IPS DF 19.7 (cell line): ENCODE measurements around the gene CAB39.

Source experiments
- DNase-seq: peaks from one replicate; pipeline ENCODE4 v3.0.0-alpha.2; 2013; ENCODE audit warnings: low read depth, low spot score

The CAB39 gene

DNA sequence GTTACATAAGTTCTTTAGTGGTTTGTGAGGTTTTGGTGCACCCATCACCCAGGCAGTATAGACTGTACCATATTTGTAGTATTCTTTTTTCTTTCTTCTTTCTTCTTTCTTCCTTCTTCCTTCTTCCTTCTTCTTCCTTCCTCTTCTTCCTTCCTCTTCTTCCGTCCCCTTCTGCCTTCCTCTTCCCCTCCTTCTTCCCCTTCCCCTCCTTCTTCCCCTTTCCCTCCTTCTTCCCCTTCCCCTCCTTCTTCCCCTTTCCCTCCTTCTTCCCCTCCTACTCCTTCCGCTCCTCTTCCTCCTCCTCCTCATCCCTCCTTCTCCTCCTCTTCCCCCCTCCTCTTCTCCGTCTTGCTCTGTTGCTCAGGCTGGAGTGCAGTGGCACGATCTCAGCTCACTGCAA lies 41.6 kb downstream of the CAB39 start:
- no peak for DNase-seq

DNA sequence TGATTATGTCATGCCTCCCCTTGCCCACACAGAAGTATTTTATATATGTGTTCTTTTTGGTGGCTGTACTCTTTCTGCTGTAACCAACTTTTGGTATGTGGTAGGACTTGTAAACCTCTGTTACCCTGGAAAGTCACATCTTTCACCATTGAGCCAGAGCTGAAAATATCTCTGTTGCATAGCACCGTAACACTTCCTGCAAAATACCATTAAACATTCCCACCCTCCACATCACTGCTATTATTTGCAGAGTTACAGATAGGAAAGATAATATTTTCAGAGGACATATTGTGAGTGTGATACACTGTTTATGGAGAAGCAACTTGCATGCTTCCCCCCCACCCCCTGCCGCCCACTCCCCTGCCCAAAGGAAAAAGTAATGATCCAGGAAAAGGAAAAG lies 44.8 kb downstream of the CAB39 start:
- no peak for DNase-seq

DNA sequence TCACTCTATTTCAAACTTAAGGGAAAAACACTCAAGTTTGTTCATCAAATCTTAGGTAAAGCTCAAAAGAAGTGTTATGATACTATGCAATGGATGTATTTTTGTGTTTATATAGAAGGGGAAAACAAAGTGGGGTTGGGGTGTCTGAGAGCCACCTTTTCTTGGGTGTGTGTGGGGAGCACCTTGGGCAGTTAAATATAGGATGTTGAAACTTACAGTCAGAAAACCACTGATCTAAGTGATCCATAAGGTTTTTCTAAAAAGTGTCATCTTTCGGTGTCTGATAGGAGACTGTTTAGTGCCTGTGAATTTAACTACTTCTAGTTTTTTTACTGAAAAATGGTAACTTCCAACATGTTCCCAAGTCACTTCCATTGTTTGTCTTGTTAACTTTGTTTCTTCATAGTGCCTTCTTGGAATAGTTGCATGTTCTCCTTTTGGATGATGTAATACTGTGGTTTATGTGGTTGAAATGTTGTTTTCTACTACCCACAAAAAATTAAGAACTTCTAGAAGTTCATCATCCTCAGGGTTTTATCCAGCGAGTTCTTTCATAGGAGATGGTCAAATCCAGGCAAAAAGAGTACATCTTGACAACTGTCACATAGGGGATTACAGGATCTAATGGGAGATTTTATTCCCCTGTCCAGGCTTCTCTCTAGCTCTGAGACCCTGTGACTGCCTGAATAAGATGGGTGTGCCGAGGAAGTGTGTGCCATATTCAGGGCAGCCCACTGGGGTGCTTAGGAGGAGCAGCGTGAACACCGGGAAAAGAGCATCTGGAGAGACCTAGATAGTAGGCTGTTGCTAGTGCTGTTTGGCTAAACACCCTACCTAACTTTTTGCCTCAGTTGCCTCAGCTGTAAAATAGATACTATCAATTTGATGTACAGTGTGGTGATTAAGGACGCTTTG lies 46.2 kb downstream of the CAB39 start:
- DNase-seq: no peak

DNA sequence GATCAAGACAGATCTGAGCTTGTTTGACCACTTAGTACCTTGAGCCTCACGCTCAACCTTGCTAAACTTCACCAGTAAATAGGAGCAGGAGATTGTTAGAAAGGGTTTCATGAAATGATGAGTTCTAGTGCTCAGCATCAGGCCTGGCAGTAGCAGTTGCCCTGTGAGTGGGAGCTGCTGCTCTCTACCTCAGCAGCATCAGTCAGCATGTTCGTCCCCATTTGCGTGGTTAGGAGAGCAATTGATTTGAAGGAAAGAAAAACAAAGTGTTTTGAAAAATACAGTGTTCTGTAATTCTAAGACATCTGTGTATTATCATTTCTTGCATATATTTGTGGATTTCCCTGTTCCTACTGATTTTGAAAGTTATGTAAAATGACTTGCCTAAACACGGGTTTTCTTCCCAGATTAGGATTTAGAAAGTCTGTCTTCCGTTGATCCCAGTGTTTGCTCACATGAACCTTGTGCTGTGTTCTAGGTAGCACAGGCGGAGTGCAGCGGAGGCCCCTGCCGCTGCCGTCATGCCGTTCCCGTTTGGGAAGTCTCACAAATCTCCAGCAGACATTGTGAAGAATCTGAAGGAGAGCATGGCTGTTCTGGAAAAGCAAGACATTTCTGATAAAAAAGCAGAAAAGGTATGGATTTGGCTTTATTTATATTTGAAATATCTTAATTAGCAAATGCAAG lies 47.0 kb downstream of the CAB39 start:
- no peak for DNase-seq

DNA sequence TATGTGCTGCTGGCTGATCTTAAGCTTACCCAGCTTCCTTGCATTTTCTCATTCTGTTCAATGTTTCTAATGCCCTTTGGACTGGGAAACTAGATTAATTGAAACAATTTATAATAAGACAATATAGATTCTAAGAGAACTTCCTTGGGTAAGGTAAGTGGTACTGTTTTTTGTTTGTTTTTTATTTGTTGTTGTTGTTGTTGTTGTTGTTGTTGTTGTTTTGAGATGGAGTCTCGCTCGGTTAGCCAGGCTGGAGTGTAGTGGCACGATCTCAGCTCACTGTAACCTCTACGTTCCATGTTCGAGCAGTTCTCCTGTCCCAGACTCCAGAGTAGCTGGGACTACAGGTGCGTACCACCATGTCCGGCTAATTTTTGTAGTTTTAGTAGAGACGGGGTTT lies 49.1 kb downstream of the CAB39 start:
- no peak for DNase-seq

DNA sequence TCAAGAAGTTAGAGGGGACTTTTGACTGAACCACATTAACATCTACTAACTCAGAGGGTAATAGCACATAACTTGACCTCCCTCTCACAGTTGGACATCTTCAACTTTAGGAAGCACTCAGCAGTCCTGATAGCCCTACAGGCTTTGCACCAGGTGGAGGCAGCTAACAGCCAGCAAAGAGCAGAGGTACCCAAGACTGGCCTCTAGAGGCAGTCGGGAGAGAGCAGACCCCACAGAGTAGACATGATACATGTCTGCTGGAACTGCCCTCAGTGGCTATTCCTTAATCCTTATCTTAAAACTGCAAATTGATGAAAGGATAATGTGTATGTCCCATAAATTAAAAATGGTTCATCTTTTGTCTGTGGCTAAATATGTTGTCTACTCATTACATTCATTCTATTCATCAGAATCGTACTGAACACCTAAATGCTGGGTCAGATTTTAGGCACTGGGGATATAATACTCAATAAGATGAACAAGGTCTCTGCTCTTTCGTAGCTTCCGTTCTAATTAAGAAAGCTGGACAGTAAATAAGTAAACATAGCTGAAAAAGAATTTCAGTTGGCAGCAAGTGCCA lies 49.8 kb downstream of the CAB39 start:
- peak; percentile 38 for DNase-seq

DNA sequence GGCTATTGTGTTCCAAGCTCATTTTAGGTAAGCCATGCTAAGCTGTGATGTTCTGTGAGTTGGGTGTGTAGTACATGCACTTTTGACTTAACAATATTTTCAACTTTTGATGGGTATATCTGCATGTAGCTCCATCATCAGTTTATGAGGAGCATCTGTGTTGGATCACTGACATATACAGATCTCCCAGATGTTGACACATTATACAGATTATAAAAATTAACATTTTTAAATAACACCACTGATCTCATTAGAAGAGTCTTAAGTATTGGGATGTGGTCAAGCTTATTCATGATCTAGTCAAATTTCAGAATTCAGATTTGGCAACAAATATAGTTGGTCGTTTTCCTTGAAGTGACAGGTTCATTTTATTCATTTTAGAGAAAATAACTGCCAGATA lies 51.7 kb downstream of the CAB39 start:
- DNase-seq: no peak

DNA sequence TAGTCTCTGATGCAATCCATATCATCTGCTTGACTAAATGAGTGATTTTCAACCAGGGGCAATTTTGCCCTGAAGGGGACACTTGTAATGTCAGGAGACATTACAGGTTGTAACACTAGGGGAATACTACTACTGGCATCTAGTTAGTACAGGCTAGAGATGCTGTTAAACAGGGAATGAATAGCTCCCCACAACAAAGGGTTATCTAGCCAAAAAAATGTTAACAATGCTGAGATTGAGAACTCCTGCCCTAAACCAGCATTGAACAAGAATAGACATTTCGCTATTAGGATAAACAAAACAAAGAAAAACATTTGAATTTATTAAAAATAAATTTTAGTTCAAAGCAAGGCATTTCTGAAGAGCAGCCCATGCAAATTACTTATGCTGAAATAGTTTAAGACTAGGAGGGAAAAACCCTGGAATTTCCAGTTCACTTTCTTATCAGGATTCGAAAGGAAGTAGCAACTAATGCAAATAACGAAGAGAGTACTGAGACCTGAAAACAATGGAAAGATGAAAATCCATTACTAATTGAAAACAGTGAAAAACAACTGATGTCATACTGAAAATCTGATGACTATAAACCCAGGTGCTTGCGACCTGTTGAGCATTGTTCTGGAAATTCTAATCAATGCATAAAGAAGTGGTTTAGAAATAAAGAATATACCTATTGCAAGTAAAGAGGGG lies 53.1 kb downstream of the CAB39 start:
- DNase-seq: no peak

DNA sequence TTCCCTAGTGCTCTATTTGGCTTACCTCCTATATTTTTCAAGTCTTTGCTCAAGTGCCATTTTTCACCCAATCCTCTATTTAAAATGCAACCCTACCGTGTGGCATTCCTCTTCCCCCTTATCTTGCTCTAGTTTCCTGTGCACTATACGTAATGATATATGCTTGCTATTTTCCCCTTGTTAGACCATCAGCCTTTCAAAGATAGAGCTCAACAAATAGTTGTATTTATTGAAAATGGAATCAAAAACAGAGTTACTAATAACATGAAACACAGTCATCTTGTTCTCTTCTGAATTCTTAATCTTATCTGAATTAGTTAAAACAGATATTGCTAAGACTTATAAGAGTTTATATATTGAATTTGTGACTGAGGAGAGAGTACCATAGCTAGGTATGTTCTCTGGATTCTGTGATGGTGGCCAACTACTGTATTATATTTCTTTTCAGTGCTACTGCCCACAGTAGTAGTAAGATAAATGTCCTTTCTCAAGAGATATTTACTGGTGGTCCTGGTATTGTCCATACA lies 55.3 kb downstream of the CAB39 start:
- no peak for DNase-seq

DNA sequence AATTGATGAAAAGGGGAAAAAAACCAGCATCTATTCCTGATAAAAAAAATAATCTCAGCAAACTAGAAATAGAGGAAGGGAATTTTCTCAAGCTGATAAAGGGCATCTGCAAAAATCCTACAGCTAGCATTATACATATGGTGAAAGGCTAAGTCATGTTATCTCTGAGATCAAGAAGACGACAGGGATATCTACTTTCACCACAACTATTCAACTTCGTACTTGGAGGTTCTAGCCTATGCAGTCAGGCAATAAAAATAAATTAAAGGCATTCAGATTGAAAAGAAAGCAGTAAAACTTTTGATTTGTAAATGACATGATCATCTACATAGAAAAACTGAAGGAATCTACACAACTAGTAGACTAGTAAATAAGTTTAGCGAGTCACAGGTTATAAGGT lies 58.2 kb downstream of the CAB39 start:
- DNase-seq: no peak

DNA sequence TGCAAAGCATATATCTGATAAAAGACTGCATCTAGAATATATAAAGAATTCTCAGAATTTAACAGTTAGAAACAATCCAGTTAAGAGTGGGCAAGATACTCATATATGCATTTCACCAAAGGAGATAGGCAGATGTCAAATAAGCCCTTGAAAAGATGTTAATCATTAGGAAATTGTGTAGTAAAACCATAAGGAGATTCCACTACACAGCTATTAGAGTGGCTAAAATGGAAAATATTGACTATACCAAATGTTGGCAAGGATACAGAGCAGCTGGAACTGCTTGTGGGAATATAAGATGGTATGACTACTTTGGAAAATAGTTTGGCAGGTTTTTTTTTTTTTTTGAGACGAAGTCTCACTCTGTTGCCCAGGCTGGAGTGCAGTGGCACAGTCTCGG lies 59.5 kb downstream of the CAB39 start:
- DNase-seq: no peak

DNA sequence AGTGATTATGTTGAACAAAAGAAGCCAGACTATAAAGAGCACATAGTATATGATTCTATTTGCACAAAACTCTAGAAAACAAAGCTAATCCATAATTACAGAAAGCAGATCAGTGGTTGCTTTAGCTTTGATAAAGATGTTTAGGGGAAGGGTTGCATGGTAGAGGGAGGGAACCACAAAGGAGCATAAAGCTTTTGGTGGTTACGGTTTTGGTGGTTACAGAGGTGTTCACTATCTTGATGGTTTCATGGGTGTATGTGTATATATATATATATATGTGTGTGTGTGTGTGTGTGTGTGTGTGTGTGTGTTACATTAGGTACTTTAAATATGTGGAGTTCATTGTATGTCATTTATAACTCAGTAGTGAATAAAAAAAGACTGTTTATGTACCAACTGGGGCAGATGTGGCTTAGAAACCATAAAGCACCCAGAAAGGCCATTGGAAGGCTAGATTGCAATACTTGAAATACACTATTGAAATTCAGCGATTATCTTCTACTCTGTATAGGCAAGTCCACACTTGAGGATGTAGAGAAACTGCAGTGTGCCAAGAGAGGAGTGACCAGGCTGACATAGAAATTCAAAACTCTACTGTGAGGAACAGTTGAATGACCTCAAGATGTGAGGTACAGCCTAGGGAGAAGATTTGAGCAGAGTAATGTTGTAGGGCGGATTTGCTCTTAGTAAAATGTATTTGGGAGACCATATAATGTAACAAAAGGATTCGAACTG lies 60.6 kb downstream of the CAB39 start:
- no peak for DNase-seq

DNA sequence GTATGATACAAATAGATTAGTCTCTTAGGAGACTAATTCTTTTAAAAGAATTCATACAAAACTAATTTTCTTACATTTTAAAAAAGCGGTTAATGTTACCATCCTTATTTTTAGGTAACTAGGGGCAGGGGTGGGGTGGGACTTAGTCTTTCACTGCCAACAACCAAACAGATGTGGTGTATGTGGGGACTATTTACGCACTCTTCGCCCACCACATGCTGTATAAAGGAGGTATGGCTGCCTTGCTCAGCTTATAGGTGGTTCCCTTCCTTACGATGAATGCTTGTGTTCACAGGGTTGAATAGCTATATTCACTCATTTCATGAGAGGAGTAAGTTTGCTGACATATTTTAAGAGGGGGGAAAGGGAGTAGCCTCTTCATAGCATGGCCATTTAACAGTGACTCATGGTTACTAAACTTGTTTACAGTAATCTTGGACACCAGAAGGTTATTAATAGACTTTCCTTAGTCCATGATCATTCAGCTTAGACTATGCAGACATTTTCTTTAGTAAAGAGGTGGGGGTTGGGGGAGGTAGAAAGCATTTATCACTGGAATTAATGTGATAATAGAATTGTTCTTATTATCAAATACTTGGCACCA lies 61.8 kb downstream of the CAB39 start:
- no peak for DNase-seq

DNA sequence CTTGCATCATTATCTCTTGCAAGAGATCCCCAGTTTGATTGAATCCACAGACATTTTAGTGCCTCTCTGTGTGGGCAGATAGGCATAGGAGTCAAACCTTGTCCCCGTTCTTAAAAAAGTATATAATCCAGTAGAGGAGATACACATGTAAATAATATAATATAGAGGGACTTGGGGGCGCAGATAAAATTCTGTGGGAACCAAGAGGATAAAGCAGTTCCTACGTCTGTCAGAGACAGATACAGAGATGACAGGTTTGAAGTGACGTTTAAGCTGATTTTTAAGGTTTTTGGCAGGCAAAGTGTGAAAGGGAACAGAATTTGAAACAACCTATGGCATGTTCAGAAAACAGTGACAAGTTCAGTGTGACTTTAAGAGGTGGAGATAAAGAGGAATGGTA lies 63.1 kb downstream of the CAB39 start:
- DNase-seq: no peak

DNA sequence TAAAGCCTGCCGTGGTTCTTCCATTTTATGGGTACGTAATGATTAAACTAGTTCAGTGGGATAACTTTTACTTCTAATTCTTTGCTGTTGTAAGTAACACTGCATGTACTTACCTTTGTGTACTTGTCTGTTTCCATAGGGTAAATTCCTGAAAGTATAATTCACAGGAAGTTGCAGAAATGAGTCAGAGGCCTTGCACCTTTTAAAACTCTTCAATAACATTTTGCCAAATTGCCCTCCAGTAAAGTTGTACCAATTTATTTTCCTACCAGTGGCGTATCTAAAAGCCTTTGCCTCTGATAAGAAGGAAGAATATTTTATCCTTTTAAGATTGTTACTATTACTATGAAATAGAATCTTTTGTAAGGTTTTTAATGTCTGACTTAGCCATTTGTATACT lies 65.1 kb downstream of the CAB39 start:
- no peak for DNase-seq

DNA sequence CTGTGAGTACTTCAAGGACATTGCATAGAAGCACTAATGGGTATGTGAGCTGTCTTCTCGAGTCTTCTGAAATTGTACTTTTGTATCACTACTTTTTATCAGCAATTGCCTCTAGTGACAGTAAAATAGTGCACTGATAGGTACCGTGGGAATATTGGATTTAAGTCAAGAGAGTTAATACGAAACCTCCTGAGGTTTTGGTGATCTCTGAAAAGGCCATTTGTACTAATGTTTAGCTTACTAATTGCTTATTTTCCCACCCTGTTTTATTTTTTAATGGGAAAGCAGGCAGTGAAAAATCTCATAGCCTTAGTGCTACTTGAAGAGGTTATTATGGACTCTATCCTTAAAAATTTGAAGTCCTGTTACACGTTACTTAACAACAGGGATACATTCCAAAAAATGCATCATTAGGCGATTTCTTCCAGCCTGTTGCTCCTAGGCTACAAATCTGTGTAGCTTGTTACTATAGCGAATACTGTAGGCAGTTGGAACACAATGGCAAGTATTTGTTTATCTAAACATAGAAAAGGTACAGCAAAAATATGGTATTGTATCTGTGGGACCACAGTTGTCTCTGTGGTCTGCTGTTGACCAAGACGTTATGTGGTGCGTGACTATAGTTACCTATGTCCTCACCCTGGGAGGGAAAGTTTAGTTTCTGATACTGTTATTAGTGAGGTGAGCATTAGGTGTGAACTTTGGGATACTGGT lies 65.9 kb downstream of the CAB39 start:
- DNase-seq: no peak

DNA sequence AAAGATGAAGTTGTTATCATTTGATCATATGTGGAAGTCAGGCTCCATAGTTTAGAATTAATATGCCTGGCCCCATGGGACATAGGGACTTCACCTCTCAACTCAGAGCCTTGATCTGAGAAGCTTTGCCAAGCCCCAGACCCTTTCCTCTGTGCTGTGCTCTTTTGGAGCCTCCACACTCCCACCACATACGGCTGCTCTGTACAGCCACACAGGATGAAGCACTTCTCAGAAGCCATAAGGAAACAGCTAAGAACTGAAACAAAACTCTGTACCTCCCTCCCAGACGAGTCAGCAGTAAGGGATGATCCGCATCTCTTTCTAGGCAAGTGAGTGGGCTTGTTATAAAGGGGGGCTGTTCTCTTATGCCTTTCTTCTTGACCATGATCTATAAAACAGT lies 66.5 kb downstream of the CAB39 start:
- no peak for DNase-seq

DNA sequence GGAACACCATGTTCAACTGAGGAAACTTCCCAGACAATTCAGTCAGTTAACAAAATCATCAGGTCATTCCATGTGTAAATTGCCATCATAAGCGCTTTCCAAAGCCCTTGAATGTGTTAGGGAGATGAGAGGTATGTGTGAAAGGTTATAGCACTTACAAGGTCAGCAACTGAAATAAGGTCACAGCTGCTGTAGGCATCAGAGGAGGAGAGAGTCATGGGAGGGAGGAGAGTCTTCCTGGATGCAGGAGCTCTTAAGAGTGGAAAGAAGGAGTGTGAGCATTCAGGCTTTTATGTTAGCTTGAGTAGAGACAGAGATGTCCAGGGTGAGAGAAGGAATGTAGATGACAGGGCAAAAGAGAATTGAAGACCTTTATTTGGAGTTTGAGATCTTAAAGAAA lies 67.0 kb downstream of the CAB39 start:
- no peak for DNase-seq

DNA sequence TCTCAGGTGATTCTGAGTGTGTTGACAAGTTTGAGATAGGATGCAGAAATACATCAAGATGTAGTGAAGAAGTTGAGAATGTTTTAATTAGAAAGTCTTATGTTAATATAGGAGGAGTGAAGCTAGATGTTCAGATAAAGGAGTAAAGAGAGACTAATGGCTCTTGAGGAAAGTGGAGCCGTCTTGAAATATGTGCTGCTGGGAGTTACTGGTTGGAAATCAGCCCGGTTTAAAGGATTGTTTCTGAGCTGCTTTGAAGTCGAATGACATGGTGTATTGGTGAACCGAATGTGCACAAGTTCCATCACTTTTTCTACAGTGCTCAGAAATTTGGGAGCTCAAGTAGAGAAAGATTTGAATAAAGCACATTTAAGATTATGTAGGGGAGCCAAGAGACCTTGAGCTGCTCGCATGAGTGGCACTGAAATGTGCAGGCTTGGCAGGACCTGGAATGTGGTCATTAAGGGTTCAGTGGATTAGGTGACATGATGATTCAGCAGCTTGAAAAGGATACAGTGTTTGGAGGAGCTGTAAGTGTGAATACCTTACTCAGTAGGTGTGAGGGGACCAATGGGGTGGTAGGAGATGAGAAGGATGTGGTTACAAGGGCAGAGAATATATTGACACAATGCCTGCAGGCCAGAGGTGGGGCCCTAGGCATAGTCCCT lies 68.6 kb downstream of the CAB39 start:
- no peak for DNase-seq

DNA sequence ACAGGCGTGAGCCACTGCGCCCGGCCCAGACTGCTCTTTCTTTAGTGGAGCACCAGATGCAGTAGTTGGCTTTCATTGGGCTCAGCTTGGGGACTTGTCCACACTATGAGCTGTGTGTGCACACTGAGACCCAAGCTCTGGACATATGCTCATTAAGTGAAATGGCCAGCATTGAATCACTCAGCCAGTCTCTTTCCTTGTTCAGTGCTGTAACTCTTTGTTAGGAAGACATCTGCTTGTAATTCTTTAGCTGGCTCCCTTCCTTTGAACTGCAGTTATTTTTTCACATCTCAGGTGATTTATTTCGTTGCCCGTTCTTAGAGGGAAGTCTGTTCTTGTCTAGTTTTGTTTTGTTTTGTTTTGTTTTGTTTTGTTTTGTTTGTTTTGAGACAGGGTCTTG lies 70.5 kb downstream of the CAB39 start:
- no peak for DNase-seq
